Measurements from ENCODE around the gene SLC5A9. TPM values are rescaled to one million over a fixed set of nuclear protein-coding genes. Genes with fewer than 3 reads are reported as not detected.

SLC5A9 gene
- total and polyA plus RNA-seq, 2 of the 4 experiments (the other 2 are of a cell fraction) = not detected

- H3K18ac ChIP-seq (ENCODE audit: low read depth, low read length) = no peak overlapping the region
- no peak overlapping the region for H2BK120ac ChIP-seq (ENCODE audit: low read depth, low read length)
- no peaks in the 10 kb centered on the region; the same call in 1 of the 2 replicates for H3K27me3 ChIP-seq (ENCODE audit: control insufficient read depth, insufficient read depth, low read length)
- H2AK5ac ChIP-seq (ENCODE audit: low read depth, low read length) = no peak overlapping the region
- no peak overlapping the region for H2BK15ac ChIP-seq (ENCODE audit: low read depth, low read length)
- dilution Hi-C loops (cut with HindIII; ENCODE audit: low sequenced_read_pairs, unreplicated experiment) (no loop called here), intact Hi-C loops (cut with micrococcal nuclease) (no loop called here), in situ Hi-C loops (cut with MboI; ENCODE audit: low sequenced_read_pairs) (no loop called here)
- no peaks in the 10 kb centered on the region for H3K79me1 ChIP-seq (ENCODE audit: low read depth in 1 of 2, low read length in 2 of 2)
- ChIA-PET CTCF (no interaction called here), POLR2A (ENCODE audit: unreplicated experiment) (no interaction called here)
- no peak for TF ChIP-seq RAD21 (IDR thresholded peaks at IDR 0.05; ENCODE audit: low read length)
- TF ChIP-seq POLR2A (IDR thresholded peaks at IDR 0.05; ENCODE audit: low read depth, low read length) = no peak
- TF ChIP-seq CHD1 (IDR thresholded peaks at IDR 0.05; ENCODE audit: low read depth, low read length) = no peak
- H3K4me3 ChIP-seq (ENCODE audit: insufficient read depth, low read depth, low read length) = no peak overlapping the region
- H3K14ac ChIP-seq (replicated peaks; ENCODE audit: low read depth, low read length) = no peak overlapping the region
- no TSS peak for BruUV-seq (replicated peaks)
- DNase-seq (no peak), ATAC-seq (ENCODE audit: low read depth) (no peak)
- H4K91ac ChIP-seq (ENCODE audit: insufficient read depth, low read depth, low read length) = no peak overlapping the region
- no peak overlapping the region for H3K4me2 ChIP-seq (ENCODE audit: low read depth, low read length)
- no peak overlapping the region for H4K8ac ChIP-seq (ENCODE audit: low read depth in 2 of 2, low read length in 2 of 2)
- H3K23ac ChIP-seq (ENCODE audit: low read depth, low read length) = no peak overlapping the region
- no peaks in the 10 kb centered on the region; the same call in 1 of the 2 replicates for H3K9me3 ChIP-seq (ENCODE audit: control insufficient read depth, insufficient read depth, low read length)
- H3K9me1 ChIP-seq (ENCODE audit: insufficient read depth, low read length) = no peaks in the 10 kb centered on the region
- no peak overlapping the region for H2BK5ac ChIP-seq (ENCODE audit: low read depth, low read length, poor library complexity, severe bottlenecking)
- no peak overlapping the region for H2BK20ac ChIP-seq (ENCODE audit: low read depth, low read length)
- H4K20me1 ChIP-seq (ENCODE audit: insufficient read depth, low read length) = no peaks in the 10 kb centered on the region
- no peak overlapping the region for H3K4ac ChIP-seq (ENCODE audit: low read depth, low read length)
- no peaks in the 10 kb centered on the region for H3K4me1 ChIP-seq (ENCODE audit: control insufficient read depth, insufficient read depth, low read length)
- no peaks in the 10 kb centered on the region for H3K36me3 ChIP-seq (ENCODE audit: control insufficient read depth, insufficient read depth, low read length)
- no peak overlapping the region for H4K5ac ChIP-seq (ENCODE audit: low read depth, low read length)
- H2AFZ ChIP-seq (replicated peaks; ENCODE audit: low read length, poor library complexity) = no peak overlapping the region
- no peak overlapping the region for H2AK9ac ChIP-seq (replicated peaks; ENCODE audit: low read depth, low read length, poor library complexity)
- H3K9ac ChIP-seq (ENCODE audit: low read depth, low read length) = no peak overlapping the region
- WGBS, 2 experiments (ENCODE audit: extremely low coverage in 2 of 2, insufficient read length in 1 of 2) = no CpG with 5 or more reads among the region's 5 CpGs
- no peak overlapping the region for H3K27ac ChIP-seq (ENCODE audit: insufficient read depth, low read length)
- H3K56ac ChIP-seq (ENCODE audit: extremely low read depth, insufficient read depth, low read length) = no peak overlapping the region
These were observed 5.6 kb downstream of the SLC5A9 start for GRCh38 chr1:48228156-48228555.
